GM12874 (cell line): ENCODE measurements around the gene IKBKG.

Experiments used
- TF ChIP-seq, protein P1 (sequence below): IDR thresholded peaks from 2 replicates; pipeline ENCODE4 v1.5.1; 2011; ENCODE audit warnings: low read depth, mild to moderate bottlenecking, control low read depth, low read length, moderate library complexity; ENCODE audit not compliant: insufficient read depth

IKBKG gene

DNA sequence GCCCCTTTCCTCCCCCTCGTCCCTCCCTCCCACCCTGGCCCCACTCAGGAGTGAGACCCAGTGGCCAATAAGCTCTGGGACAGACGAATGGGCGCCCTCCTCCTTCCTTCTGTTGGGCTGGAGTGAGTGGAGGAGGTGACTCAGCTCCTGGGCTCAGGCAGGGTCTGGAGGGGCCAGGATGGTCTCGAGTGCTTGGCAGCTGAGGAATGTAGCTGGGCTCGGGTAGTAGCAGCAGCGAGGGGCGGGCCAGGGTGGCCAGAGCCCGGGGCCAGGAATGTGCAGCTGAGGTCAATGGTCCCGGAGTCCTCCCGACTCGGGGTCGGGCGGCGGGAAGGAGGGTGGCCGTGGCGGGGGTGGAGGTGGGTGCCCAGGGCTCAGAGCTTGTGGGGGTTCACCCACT lies 15.8 kb upstream of the IKBKG start:
- TF ChIP-seq, protein P1, sequence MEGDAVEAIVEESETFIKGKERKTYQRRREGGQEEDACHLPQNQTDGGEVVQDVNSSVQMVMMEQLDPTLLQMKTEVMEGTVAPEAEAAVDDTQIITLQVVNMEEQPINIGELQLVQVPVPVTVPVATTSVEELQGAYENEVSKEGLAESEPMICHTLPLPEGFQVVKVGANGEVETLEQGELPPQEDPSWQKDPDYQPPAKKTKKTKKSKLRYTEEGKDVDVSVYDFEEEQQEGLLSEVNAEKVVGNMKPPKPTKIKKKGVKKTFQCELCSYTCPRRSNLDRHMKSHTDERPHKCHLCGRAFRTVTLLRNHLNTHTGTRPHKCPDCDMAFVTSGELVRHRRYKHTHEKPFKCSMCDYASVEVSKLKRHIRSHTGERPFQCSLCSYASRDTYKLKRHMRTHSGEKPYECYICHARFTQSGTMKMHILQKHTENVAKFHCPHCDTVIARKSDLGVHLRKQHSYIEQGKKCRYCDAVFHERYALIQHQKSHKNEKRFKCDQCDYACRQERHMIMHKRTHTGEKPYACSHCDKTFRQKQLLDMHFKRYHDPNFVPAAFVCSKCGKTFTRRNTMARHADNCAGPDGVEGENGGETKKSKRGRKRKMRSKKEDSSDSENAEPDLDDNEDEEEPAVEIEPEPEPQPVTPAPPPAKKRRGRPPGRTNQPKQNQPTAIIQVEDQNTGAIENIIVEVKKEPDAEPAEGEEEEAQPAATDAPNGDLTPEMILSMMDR, result no peak

DNA sequence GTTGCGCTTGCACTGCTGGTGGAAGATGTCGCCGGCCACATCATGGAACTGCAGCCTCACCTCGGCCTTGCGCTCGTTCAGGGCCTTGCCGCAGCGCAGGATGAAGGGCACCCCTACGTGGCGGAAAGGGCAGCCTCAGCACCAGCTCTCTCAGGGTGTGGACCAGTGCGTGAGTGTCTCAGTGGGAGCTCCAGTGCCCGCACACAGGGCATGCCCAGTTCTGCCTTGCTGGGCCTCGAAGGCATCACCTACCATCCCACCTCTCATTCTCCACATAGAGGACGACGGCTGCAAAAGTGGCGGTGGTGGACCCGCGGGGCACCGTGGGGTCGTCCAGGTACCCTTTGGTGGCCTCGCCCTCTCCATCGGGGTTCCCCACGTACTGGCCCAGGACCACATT lies 14.7 kb upstream of the IKBKG start:
- TF ChIP-seq, protein P1, result no peak

GRCh38 chrX:154534526-154535322 lies 12.7 kb upstream of the IKBKG start:
- TF ChIP-seq, protein P1, result peak; percentile 90

GRCh38 chrX:154535892-154536291 lies 11.5 kb upstream of the IKBKG start:
- TF ChIP-seq, protein P1, result no peak

GRCh38 chrX:154539077-154539476 lies 8.3 kb upstream of the IKBKG start:
- TF ChIP-seq, protein P1, result no peak

DNA sequence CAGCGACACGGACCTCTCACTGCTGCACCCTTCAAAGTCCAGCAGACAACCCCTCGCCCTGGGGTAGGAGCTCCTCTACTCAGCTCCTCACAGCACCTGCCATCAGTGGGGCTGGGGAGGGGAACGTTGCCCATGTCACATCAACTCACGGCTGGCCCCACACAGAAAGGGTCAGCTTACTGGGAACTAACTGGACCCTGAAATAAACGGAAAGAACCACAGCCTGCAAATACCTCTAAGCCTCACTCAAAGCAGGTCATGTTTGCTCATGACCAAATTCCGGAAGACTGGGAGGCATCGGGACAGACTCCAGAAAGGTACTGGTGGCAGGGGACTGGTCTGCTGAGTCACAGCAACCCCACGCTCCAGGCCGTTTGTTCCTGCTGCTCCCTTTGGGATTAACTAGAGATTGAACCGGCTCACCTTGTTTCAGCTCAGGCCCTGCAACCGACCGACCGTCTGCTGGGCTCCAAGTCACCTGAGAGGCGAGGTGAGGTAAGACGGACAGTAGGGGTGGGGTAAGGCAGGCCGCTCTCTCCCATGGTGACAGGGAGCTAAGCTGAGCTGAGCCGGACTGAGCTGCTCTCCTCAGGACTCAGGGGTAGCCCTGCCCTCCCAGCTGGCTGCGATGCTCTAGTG lies 6.4 kb upstream of the IKBKG start:
- TF ChIP-seq, protein P1, result no peak

- TF ChIP-seq, protein P1, result no peak
Measured at GRCh38 chrX:154541589-154541895, 5.9 kb upstream of the IKBKG start.
